Upper lobe of left lung (tissue), 4 donors: ENCODE measurements around the gene PACS1.

ENCODE experiments used
- POLR2AphosphoS5 ChIP-seq, 2 donors: sonication (generic); formaldehyde crosslinking; IDR thresholded peaks; one replicate each; pipeline ENCODE4 v1.5.1; 2017; ENCODE audit warnings: antibody characterized with exemption in 2 of 2
- TF ChIP-seq, protein P1 (sequence below), 6 experiments: fragments of 450-650 bp in 4 of 6; fragments of 200-600 bp in 2 of 6; sonication (generic) in 2 of 6; IDR thresholded peaks; one replicate each; pipeline ENCODE4 v1.5.1; 2016 to 2019; ENCODE audit warnings: antibody characterized with exemption in 6 of 6

DNA sequence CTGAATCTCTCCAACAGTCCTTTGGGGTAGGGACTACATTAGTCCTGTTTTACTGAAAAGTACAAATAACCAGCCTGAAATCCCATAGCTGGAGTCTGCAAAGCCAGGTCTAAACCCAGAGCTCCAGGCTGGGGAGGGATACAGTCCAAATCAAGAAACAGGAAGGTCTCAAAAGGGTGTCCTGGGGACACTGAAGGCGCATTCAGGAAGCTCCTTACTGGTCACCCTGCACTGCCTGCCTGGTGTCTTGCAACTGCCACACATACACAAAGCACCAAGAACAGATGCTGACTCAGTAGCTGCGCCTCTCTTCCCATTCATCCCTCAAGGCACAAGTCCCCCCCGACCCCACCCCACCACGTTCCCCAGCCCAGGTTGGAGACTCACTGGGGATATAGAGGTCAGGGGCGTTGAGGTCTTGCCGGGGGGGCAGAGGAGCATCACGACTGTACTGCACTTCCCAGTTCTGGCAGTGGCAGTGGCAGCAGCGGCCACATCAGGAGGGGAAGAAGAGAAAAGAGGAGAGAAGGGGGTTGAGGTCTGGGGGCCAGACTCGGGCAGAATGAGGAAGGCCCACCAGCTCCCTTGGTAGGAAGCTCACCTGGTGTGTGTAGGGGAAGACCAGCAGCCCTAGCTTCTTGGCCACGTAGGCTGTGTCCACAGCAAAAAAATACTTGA, 217.3 kb downstream of the PACS1 start:
- TF ChIP-seq, protein P1, sequence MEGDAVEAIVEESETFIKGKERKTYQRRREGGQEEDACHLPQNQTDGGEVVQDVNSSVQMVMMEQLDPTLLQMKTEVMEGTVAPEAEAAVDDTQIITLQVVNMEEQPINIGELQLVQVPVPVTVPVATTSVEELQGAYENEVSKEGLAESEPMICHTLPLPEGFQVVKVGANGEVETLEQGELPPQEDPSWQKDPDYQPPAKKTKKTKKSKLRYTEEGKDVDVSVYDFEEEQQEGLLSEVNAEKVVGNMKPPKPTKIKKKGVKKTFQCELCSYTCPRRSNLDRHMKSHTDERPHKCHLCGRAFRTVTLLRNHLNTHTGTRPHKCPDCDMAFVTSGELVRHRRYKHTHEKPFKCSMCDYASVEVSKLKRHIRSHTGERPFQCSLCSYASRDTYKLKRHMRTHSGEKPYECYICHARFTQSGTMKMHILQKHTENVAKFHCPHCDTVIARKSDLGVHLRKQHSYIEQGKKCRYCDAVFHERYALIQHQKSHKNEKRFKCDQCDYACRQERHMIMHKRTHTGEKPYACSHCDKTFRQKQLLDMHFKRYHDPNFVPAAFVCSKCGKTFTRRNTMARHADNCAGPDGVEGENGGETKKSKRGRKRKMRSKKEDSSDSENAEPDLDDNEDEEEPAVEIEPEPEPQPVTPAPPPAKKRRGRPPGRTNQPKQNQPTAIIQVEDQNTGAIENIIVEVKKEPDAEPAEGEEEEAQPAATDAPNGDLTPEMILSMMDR (IDR thresholded peaks at IDR 0.05), result no peak
- TF ChIP-seq POLR2AphosphoS5 (IDR thresholded peaks at IDR 0.05), result no peak
